Measurements from ENCODE around the gene CDH4. TPM values are rescaled to one million over a fixed set of nuclear protein-coding genes. Genes with fewer than 3 reads are reported as not detected.

The CDH4 gene
- total RNA-seq, 2 donors from 2014 or later: not detected

DNA sequence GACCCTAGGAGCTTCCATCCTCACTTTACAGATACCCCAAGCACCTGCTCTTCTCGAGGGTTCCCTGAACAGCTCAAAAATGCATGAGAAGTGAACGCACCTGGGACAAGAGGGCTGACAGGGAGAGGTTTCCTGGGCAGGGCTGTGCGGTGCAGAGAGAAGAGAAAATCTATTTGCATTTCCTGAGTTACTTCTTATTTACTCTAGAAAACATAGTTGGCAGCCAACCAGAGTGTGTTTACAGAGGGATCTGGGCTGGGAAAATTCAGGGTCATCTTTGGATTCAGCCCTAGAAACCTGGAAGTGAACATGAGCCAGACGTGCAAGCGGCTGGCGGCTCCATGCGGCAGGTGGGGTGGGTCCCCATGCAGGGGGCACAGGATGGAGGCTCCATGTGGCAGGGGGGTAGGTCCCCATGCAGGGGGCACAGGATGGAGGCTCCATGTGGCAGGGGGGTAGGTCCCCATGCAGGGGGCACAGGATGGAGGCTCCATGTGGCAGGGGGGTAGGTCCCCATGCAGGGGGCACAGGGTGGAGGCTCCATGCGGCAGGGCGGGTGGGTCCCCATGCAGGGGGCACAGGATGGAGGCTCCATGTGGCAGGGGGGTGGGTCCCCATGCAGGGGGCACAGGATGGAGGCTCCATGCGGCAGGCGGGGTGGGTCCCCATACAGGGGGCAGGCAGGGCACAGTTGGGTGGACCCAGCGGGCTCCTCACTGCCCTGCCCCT, 471.6 kb downstream of the CDH4 start:
- ATAC-seq (ENCODE audit: insufficient number of reproducible peaks, low FRiP score, low read depth): no peak
- no peaks in the 10 kb centered on the region for H3K4me1 ChIP-seq (ENCODE audit: control insufficient read depth in 1 of 2, low read depth in 2 of 2)

GRCh38 chr20:61724376-61724775, 472.3 kb downstream of the CDH4 start:
- no peak for DNase-seq (ENCODE audit: low spot score)
- H3K9me3 ChIP-seq: no peaks in the 10 kb centered on the region
- no peaks in the 10 kb centered on the region for H3K36me3 ChIP-seq
- no peak overlapping the region for H3K4me3 ChIP-seq
- H3K27me3 ChIP-seq (replicated peaks; ENCODE audit: insufficient read depth): no peaks in the 10 kb centered on the region
- H3K27ac ChIP-seq: no peak overlapping the region
- no peak for TF ChIP-seq CTCF (IDR thresholded peaks at IDR 0.05)
- H3K4me1 ChIP-seq (ENCODE audit: control insufficient read depth in 1 of 2, low read depth in 2 of 2): no peaks in the 10 kb centered on the region
- ATAC-seq (ENCODE audit: insufficient number of reproducible peaks, low FRiP score, low read depth): no peak

More for the DNA sequence above, 471.6 kb downstream of the CDH4 start:
- no peaks in the 10 kb centered on the region for H3K9me3 ChIP-seq
- no peaks in the 10 kb centered on the region for H3K27me3 ChIP-seq (replicated peaks; ENCODE audit: insufficient read depth)
- TF ChIP-seq CTCF (IDR thresholded peaks at IDR 0.05): no peak
- H3K36me3 ChIP-seq: no peaks in the 10 kb centered on the region
- H3K4me3 ChIP-seq: no peak overlapping the region
- H3K27ac ChIP-seq: no peak overlapping the region
- DNase-seq (ENCODE audit: low spot score): no peak

DNA sequence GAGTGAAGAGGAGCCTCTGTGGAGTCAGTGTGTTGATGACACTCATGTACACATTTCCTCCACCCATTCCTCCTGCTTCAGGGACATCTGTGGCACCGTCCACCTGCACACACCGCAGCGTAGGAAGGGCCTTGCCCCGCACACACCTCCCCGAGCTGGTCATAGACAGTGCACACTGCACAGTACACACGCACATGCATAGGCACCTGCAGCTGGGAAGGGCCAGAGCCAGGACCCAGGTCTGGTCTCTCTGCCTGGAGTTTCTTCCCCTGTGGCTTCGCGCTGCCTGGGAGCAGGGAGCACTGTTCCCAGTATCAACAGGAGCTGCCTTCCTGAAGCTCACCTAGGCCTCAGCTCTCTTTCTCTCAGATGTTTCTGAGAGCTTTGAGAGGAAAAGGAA, 473.1 kb downstream of the CDH4 start:
- Histone ChIP-seq H3K9me3 (no peaks in the 10 kb centered on the region), H3K4me3 (no peak overlapping the region), H3K4me1 (ENCODE audit: control insufficient read depth in 1 of 2, low read depth in 2 of 2) (no peaks in the 10 kb centered on the region), H3K27me3 (replicated peaks; ENCODE audit: insufficient read depth) (no peaks in the 10 kb centered on the region), H3K27ac (no peak overlapping the region), H3K36me3 (no peaks in the 10 kb centered on the region)
- no peak for TF ChIP-seq CTCF (IDR thresholded peaks at IDR 0.05)
- ATAC-seq (ENCODE audit: insufficient number of reproducible peaks, low FRiP score, low read depth) (no peak), DNase-seq (ENCODE audit: low spot score) (no peak)

- H3K9me3 ChIP-seq: no peaks in the 10 kb centered on the region
- H3K27me3 ChIP-seq (replicated peaks; ENCODE audit: insufficient read depth): no peaks in the 10 kb centered on the region
- TF ChIP-seq CTCF (IDR thresholded peaks at IDR 0.05): no peak
- ATAC-seq (ENCODE audit: insufficient number of reproducible peaks, low FRiP score, low read depth) (no peak), DNase-seq (ENCODE audit: low spot score) (no peak)
- H3K36me3 ChIP-seq: no peaks in the 10 kb centered on the region
- no peak overlapping the region for H3K27ac ChIP-seq
- no peak overlapping the region for H3K4me3 ChIP-seq
- H3K4me1 ChIP-seq (ENCODE audit: control insufficient read depth in 1 of 2, low read depth in 2 of 2): no peaks in the 10 kb centered on the region
These were observed 473.9 kb downstream of the CDH4 start for GRCh38 chr20:61725966-61726365.

GRCh38 chr20:61726979-61727378, 474.9 kb downstream of the CDH4 start:
- no peaks in the 10 kb centered on the region for H3K4me1 ChIP-seq (ENCODE audit: control insufficient read depth in 1 of 2, low read depth in 2 of 2)
- no peak for TF ChIP-seq CTCF (IDR thresholded peaks at IDR 0.05)
- H3K27me3 ChIP-seq (replicated peaks; ENCODE audit: insufficient read depth): no peaks in the 10 kb centered on the region
- no peaks in the 10 kb centered on the region for H3K36me3 ChIP-seq
- no peak overlapping the region for H3K4me3 ChIP-seq
- no peak for DNase-seq (ENCODE audit: low spot score)
- ATAC-seq (ENCODE audit: insufficient number of reproducible peaks, low FRiP score, low read depth): no peak
- no peaks in the 10 kb centered on the region for H3K9me3 ChIP-seq
- H3K27ac ChIP-seq: no peak overlapping the region
